RPMI8226 (cell line): ENCODE results near the gene CELF2.
"Not testable (repeated sequence)": the region's sequence is repeated elsewhere in the genome, so short reads cannot be mapped to it uniquely, and the experiment has no call there.

ENCODE experiments used
- DNase-seq: peaks from one replicate; pipeline ENCODE4 v3.0.0-alpha.2; 2015

The CELF2 gene

DNA sequence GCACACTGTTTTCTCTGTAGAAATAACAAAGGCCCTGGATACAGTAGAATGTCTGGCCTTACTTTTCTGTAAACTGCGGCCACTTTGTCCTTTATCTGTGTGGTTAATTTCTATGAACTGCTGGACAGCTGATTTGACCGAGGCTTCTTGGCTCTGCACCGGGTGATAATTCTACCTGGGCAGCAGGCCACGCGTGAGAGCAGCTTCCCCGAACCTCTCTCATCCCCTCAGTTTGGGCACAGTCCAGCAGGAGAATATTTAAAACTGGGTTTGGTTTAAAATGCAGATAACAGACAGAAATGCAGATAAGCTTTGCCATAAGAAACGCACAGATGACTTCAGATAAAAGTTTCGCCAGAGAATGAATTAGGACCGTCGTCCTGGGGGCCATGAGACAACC is 81.0 kb downstream of the CELF2 start:
- DNase-seq, result no peak

DNA sequence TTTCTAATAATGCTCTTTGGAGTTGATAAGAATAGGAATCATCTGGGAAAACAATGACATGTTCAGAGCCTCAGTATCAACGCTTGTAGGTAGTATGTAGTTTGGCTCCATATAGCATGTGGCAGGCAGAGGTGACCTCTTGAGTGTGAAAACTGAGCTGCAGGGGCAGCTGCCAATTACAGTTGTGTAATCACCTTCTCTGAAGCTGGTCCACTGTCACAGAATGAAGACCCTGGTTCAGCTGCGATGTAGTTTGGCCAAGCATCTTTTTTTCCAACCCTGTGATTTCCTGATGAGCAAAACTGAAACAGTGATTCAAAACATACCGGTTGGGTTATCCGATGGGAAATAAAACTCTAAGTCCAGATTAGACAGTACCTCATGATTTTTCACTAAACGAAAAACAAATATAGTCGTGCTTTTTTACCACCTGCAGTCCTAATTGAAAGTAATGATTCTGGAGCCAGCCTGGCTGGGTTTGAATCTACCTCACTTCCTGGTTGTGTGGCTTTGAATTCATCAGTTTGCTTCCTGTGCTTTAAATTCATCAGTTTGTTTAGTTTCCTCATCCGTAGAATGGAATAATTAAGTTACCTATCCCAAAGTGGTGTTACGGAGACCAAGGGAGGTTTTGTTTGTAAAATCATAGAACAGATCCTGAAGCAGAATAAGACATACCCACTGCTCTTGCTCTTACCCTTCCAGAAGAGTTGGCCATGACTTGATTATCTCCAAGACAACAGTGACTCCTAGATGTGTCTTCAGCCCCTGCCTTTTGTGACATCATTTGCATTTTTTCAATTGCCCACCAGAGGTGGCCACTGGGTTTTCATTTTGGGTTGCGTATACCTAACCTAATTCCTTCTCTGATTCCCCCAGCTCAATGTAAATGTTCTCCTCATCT is 87.4 kb downstream of the CELF2 start:
- DNase-seq, result no peak

DNA sequence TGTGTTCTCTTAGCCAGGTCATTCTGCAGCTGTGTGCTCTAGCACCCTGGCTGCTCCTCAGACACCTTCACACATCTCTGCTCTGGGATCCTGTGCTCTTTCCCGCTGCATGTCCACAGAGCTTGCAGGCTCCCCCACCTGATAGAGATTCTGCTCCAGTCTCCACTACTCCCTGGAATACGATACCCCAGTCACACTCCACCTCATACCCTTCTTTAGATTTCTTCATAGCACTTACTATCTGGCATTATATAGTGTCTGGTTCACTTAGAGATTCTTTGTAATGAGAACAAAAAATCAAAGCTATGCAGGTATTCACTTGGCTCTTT is 88.0 kb downstream of the CELF2 start:
- no peak for DNase-seq

DNA sequence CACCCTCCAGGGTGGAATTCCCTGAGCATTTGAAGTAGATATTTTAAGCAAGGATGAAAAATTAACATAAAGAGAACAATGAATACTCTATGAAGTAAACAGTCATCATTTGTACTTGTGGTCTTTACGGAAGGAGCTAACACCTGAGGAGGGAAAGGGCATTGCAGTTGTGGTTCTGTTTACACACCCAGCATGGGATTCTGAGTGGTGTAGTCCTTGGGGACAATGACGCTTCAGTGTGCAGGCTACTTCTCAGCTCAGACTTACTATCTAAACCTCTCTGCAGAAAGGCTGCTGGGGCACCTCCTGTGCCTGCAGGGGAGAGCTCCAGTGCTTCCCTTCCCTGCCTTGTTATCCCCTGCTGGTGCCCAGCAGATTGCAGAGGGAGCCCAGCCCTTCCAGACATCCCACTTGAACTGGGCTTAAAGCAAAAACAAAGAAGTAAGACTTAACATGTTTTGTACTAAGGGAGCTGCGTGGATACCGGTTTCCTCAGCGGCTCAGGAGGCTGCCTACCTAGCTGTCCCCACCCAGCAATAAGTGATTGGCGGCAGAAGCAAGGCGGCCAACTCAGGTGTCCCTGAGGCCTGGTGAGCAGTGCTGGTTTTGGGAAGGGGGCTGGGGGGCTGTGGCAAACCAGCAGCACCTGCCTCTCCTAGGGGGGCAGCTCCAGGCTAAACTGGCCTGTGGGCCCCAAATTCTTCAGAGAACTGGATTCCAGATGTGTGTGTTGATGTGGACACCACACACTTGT is 89.1 kb downstream of the CELF2 start:
- DNase-seq, result no peak

DNA sequence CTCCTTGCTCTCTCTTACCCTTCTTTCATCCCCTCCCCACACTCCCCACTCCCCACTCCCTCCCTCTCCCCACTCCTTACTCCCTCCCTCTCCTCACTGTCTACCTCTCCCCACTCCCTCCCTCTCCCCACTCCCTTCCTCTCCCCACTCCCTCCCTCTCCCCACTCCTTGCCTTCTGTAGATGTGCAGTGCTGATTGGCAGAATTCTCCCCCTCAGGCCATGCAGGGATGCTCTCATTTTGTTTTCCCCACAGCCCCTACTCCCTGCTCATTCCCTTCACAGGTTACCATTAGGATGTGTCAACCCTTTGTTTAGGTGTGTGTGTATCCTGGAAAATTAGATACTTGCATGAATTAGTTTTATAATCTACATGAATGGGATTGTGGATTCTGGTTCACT is 90.3 kb downstream of the CELF2 start:
- no peak for DNase-seq

DNA sequence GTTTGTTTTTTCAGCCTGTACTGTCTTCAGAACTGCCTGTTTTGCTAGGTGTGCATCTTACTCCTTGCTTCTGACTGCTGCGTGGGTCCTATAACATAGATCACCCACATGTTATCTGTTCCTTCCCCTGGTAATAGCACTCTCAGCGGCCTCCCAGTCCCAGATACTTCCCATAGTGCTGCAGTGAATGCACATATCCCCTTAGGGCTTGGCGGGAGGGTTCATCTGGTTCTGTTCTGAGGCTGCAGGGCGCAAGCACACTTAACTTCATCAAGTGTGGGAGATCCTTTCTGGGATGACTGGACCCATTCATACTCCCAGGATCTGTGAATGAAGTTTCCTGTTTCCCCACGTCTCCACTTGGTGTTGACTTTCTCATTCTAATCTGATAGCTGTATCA is 90.7 kb downstream of the CELF2 start:
- no peak for DNase-seq

DNA sequence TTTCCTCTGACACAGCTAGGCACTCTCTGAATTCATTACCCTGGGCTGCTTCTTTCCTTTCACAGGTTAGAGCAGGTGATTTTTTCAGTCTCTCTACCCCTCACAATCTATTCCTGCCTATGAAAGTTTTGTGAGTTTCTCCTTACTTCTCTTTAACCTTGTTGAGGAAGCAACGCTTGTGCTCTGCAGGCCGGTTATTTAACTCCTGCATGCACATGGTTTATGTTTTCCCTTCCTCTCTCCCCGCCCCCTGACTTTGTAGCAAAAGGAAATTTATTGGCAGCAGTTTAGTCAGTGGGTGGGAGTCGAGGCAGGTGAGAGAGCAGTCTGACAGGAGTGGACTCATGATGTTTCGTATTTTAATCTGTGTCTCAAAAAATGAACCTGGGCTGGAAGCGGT is 91.9 kb downstream of the CELF2 start:
- no peak for DNase-seq

DNA sequence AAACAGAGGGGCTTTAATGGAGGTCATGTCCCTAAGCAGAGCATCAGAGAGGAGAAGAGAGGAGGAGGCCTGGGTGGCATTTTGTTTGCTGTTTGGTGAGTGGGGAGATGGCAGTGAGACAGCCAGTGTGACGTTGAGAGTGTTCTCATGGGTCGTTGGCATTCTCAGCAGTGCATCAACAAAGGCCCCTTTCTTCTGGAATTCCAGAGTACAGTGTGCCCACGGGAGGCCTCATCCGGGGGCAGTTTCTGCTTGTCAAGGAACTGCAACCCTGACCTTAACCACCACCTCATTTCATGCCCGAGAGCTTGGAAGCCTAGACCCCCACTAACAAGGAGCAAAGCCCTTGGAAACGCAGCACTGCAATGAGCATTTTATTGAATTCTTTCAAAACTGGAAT is 92.9 kb downstream of the CELF2 start:
- DNase-seq, result no peak

DNA sequence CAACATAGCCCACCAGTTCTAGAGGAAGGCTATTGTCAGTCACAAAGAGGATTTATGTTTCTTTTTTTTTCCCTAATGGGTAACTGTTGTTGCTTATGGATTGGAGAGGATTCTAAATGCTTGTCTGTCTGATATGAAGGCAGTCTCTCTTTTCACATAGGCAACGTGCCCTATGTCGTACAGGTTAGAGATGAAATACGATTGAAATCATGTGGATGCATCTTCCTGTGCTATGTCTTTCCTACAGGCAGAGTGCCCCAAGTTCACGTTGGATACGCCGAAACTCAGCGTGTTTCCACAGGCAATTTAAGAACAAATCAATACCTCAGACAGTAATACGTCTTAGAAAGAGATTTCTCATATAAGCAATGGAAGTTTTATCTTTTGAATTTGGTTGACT is 93.8 kb downstream of the CELF2 start:
- no peak for DNase-seq

DNA sequence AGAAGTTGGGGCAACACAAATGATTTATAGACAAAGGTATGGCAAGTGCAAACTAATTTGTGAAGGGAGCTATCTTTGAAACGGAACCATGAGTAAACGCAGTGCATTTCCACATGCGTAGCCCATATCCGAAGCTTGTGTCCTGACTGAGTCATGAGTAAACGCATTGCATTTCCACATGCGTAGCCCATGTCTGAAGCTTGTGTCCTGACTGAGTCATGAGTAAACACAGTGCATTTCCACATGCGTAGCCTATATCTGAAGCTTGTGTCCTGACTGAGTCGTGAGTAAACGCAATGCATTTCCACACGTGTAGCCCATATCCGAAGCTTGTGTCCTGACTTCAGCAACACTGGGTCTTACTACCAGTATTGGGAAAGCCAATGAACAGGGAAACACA is 95.0 kb downstream of the CELF2 start:
- no peak for DNase-seq

DNA sequence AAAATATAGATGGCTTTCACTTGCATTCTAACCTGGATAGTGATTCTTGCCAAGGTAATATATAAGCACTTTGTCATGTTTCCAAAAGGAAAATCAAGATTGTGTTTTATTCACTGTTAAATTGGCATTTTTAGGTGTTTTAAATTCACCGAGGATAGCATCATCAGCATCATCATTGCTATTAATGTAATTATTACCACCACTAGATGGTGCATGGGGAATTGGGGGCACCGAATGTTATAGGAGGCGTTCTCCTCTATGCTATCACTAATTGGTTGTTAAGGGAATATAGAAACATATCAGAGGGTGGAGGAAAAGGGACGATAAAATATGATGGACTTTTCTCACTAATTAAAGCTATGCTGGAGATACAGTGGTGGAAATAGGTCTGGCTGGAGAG is 95.5 kb downstream of the CELF2 start:
- peak; percentile 42 for DNase-seq

DNA sequence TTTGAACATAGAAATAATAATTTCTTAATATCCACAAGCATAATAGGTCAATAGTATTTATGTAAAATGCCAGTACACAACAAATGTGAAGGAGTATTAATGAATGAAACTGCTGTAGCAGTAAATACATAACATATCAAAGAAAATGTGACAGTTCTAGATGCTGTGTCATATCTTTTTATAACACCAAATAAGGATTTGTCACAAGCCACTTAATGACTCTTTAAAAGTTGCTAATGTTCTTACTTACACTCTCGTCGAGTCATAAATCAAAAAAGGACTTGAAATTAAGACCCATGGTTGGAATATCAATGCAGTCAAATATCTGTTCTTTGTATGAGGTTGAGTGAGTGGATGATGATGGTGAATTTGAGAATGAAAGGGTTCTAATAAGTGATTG is 96.6 kb downstream of the CELF2 start:
- DNase-seq, result no peak

DNA sequence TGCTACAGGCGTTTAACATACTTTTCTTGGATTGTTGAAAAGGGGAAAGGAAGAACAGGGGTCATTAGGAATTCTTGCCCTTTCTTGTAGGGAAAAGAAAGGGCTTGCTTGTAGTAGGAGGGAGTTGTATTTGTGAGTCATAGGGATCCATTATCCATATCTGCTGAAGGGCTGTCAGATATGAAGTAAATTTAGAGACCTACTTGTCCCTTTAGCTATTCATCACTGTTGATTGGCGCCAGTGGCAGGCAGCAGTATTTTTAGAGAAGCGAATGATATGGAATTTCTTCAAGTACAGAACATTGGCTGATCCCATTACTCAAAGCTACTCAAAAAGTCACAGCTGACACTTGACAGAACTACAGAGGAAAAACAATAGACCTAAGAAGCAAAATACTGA is 97.7 kb downstream of the CELF2 start:
- DNase-seq, result no peak

DNA sequence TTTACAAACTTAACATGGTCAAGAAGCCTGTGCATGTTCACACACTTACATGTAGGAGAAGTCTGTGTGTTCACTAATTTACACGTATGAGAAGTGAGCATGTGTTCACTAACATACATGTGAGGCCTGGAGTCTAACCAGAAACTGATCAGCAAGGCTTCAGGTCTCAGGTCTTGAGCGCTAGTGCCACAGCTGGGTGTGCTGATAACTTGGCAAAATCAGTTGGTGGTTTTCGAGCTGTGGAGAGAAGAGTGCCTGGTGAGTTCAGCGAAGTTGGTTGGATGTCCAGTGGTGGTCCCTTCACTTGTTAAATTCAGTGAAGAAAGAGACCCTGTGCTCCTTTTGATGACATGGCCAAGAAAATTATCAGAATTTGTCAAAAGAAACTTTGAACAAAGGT is 98.7 kb downstream of the CELF2 start:
- no peak for DNase-seq

DNA sequence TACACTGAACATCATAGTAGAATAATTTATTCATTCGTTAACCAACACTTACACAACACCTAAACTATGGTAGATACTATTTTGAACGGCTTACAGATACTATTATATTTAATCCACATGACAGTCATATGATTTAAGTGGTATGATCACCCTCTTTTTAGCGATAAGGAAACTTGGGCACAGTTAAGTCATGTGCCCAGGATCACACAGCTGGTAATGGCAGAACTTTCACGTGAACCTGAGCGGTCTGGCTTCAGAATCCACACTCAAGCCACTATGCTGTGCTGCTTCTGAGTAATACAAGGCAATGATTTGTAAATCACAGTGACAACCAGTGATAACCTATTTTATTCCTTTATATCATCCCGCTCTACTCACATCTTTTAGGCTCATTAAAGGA is 99.1 kb downstream of the CELF2 start:
- DNase-seq, result no peak

DNA sequence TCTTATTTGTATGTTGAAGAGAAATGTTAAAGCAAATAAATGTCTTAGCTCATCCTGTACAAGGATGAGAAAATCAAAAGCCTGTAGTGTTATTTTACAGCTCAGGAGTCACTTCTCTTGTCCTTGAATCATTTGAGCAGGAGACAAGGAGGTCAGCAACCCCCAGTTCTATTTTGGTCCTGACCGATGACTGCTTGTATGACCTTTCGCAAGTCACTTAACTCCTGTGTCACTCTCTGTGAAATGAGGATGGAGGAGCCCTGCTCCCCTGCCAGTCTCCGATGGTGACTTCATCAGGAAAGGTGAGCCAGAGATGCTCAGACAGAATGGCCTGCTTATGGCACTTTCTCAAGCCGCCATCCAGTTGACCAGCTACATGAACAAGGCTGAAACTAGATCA is 101.0 kb downstream of the CELF2 start:
- no peak for DNase-seq

DNA sequence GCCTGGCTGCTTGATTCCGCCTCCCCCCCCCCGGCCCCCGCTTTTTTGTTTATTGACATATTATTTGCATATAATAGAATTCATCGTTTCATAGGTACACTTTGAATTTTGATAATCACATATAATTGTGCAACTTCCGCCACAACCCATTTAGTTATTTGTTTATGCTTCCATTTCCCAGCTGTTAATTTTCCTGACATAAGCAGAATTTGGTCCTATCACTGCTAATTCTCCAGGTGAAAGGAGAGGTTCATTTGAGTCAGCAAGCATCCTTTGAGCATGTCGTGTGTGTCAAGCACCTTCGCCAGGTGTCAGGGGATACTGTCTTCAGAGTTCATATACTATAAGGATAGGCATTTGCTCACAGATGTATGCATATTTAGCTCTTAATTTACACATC is 102.2 kb downstream of the CELF2 start:
- no peak for DNase-seq

DNA sequence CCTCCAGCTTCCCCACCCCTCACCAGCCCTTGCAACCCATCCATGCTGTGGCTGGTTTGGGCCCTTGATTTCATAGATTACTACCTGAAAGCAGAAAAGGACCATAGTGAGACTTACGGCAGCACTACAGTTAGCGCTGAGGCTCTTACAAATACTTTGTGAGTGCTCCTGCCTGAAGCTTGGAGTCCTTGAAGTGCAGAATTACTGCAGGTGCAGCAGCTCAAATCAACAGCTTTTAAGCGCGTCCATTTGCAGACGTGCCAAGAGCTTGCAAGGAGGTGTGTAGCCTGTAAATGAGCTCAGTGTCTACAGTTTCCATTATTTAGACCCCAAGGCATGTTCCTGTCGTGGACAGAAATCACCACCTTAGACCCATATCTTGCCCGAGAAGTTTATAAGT is 103.0 kb downstream of the CELF2 start:
- no peak for DNase-seq

DNA sequence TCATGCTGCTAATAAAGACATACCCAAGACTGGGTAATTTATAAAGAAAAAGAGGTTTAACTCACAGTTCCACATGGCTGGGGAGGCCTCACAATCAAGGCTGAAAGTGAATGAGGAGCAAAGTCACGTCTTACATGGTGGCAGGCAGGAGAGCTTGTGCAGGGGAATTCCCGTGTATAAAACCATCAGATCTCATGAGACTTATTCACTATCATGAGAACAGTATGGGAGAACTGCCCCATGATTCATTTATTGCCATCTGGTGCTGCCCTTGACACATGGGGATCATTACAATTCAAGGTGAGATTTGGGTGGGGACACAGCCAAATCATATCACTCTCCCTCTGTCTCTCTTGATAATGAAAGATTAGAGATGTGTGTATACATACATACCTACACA is 106.2 kb downstream of the CELF2 start:
- DNase-seq, result not testable (repeated sequence)

DNA sequence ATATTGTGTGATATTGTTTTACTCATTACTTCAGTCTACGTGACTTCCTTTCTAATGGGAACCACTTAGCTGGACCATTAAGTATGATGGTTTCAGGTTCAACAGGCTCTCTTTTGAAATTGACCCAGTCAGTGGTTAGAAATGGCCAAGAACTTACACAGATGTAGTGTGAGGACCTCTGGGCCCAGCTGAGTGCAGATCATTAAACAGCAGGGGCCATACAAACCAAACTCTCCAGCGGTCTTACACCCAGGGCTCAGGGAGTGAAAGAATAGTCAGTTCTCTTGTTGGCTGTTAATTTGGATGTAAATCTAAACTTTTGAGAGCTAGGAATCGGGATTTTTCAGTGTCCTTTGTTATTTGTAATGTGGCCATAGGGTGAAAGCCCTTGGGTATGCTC is 107.3 kb downstream of the CELF2 start:
- no peak for DNase-seq

DNA sequence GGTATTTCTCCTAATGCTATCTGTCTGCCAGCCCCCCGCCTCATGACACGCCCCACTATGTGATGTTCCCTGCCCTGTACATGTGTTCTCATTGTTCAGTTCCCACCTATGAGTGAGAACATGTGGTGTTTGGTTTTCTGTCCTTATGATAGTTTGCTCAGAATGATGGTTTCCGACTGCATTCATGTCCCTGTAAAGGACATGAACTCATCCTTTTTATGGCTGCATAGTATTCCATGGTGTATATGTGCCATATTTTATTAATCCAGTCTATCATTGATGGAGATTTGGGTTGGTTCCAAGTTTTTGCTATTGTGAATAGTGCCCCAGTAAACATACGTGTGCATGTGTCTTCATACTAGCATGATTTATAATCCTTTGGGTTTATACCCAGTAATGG is 109.3 kb downstream of the CELF2 start:
- DNase-seq, result not testable (repeated sequence)

DNA sequence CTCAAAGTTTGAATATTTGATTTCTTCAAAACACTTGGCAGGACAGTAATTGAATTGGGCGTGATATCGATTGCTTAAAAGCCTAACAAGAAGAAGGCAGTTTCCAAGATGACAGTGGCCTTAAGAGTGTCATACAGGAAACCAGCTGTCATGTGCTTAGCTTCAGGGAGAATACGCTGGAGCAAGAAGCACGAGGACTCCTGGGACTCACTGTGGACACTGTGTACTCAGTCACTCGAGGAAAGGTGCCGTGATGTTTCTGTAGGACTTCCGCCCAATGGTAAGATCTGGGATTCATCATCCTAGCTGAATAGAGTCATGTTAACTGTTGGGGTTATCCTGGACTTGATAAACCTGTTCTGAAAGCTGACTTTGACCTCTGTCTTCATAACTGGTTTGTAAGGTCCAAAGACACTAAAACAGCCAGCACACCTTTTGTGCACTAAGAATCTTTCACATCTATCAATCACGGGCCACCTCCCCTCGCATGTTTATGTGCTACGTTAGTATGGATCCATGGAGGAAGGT is 113.5 kb downstream of the CELF2 start:
- no peak for DNase-seq

DNA sequence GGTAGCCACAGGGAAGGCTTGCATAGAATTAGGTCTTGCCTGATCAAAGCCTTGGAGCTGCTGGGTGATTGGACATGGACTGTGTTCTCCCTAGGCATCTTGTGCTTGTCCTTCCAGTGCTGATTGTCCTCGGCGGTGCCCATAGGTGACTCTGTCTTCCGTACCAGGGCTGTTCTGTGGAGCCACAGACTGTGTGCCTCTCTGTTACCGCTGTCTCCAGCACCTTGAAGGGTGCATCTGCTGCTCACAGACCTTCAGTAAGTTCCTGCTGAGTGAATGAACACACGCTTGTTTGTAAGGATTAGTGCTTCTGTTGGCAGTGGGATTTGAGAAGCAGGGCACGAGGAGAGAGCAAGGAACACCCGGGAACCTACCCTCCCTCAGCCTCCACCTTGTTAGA is 116.7 kb downstream of the CELF2 start:
- DNase-seq, result no peak

DNA sequence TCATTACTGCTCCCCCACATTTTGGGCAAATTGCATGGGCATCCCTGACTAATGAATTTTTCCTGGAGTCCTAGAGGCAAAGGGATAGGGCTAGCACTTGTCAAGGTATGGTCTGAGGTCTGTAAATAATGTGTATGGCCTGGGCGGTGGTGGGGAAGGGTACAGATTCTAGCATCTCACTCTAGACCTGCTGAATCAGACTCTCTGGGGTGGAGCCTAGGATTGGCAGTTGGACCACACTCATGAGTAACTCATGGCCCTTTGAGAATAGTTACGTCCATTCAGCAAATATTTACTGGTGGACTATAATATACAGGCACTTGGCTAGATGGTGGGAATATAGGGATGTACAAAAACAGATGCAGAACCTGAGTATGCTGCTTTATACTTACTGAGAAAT is 118.0 kb downstream of the CELF2 start:
- DNase-seq, result no peak
